Prostate gland (tissue), 2 donors: ENCODE data around the gene SGCD. TPM values are rescaled to one million over a fixed set of nuclear protein-coding genes. Genes with fewer than 3 reads are reported as not detected.

Experiments
- DNase-seq: peaks from one replicate; pipeline ENCODE4 v3.0.0-alpha.2; 2019; ENCODE audit warnings: low spot score
- H3K27ac ChIP-seq, 2 donors: fragments of 200-600 bp; sonication (generic); 2 replicates each; pipeline ENCODE4 v1.5.1; 2017 to 2019
- H3K27me3 ChIP-seq: fragments of 200-600 bp; sonication (generic); replicated peaks from 2 replicates; pipeline ENCODE4 v1.5.1; 2019; ENCODE audit not compliant: insufficient read depth
- H3K36me3 ChIP-seq, 2 donors: fragments of 200-600 bp; sonication (generic); 1 replicate in 1 of 2; 2 replicates in 1 of 2; pipeline versions ENCODE4 v1.5.1 to v1.8.1; 2017 to 2019
- H3K4me1 ChIP-seq: fragments of 200-600 bp; sonication (generic); replicated peaks from 2 replicates; pipeline ENCODE4 v1.5.1; 2019
- H3K4me3 ChIP-seq, 2 donors: fragments of 200-600 bp; sonication (generic); 2 replicates each; pipeline ENCODE4 v1.5.1; 2017 to 2019
- H3K9me3 ChIP-seq: fragments of 200-600 bp; sonication (generic); 2 replicates; pipeline ENCODE4 v1.5.1; 2017
- CTCF ChIP-seq, 4 experiments: fragments of 200-600 bp in 2 of 4; fragments of 450-650 bp in 2 of 4; sonication (generic) in 2 of 4; IDR thresholded peaks; 1 replicate in 3 of 4; 2 replicates in 1 of 4; pipeline ENCODE4 v1.5.1; 2016 to 2019; ENCODE audit warnings: antibody characterized with exemption in 4 of 4, mild to moderate bottlenecking in 2 of 4, moderate library complexity in 2 of 4
- POLR2A ChIP-seq: fragments of 450-650 bp; IDR thresholded peaks from one replicate; pipeline ENCODE4 v1.6.1; 2016; ENCODE audit warnings: antibody characterized with exemption, mild to moderate bottlenecking
- POLR2AphosphoS5 ChIP-seq: sonication (generic); formaldehyde crosslinking; IDR thresholded peaks from one replicate; pipeline ENCODE4 v1.6.1; 2017; ENCODE audit warnings: antibody characterized with exemption
- WGBS: methylation state at CpG from one replicate; pipeline ENCODE4 v1.1.5; 2018; 5-methylcytosine and 5-hydroxymethylcytosine counted together
- intact Hi-C: fragments of 100-400 bp; cut with DNase I; formaldehyde crosslinking; loops from one replicate; pipeline ENCODE4 v1.14.2; 2022
- total RNA-seq, 2 donors: library from RNA; depleted of rRNA; stranded (reverse); fragments of >200 nt; gene quantifications; one replicate each; pipeline ENCODE4 v1.1.0, GENCODE V29; 2016

Gene SGCD
- total RNA-seq, 2 donors from 2014 or later: 3.2 to 3.6 TPM

- DNase-seq: no peak
- 65% methylated on average over 5 of the region's 5 CpGs for WGBS
- Histone ChIP-seq H3K9me3 (no peaks in the 10 kb centered on the region), H3K27me3 (no peaks in the 10 kb centered on the region), H3K27ac (no peak overlapping the region), H3K36me3 (no peaks in the 10 kb centered on the region), H3K4me3 (no peak overlapping the region), H3K4me1 (no peaks in the 10 kb centered on the region)
- intact Hi-C loops: no loop called here
- TF ChIP-seq POLR2AphosphoS5: no peak
- no peak for TF ChIP-seq CTCF (IDR thresholded peaks at IDR 0.05)
- no peak for TF ChIP-seq POLR2A
Observed at GRCh38 chr5:156543348-156544145, 216.6 kb downstream of the SGCD start.

- no peak overlapping the region for H3K27ac ChIP-seq
- 83% methylated on average over 3 of the region's 3 CpGs for WGBS
- TF ChIP-seq POLR2A: no peak
- TF ChIP-seq CTCF (IDR thresholded peaks at IDR 0.05): no peak
- no peak for TF ChIP-seq POLR2AphosphoS5
- no peaks in the 10 kb centered on the region for H3K9me3 ChIP-seq
- no peaks in the 10 kb centered on the region for H3K36me3 ChIP-seq
- intact Hi-C loops: no loop called here
- DNase-seq: no peak
- no peaks in the 10 kb centered on the region for H3K27me3 ChIP-seq
- no peaks in the 10 kb centered on the region for H3K4me1 ChIP-seq
- H3K4me3 ChIP-seq: no peak overlapping the region
Observed at GRCh38 chr5:156552855-156553358, 225.9 kb downstream of the SGCD start.

GRCh38 chr5:156556666-156557406 lies 229.9 kb downstream of the SGCD start:
- intact Hi-C loops: no loop called here
- WGBS: 77% methylated on average over 1 of the region's 1 CpG
- Histone ChIP-seq H3K27me3 (no peaks in the 10 kb centered on the region), H3K36me3 (no peaks in the 10 kb centered on the region), H3K9me3 (no peaks in the 10 kb centered on the region), H3K4me1 (no peaks in the 10 kb centered on the region), H3K27ac (no peak overlapping the region), H3K4me3 (no peak overlapping the region)
- no peak for TF ChIP-seq POLR2A
- no peak for TF ChIP-seq CTCF (IDR thresholded peaks at IDR 0.05)
- TF ChIP-seq POLR2AphosphoS5: no peak
- DNase-seq: no peak

- 56% methylated on average over 2 of the region's 2 CpGs for WGBS
- no peaks in the 10 kb centered on the region for H3K4me1 ChIP-seq
- no peak for DNase-seq
Observed at GRCh38 chr5:156560002-156560401, 233.0 kb downstream of the SGCD start.

More at GRCh38 chr5:156560002-156560401, 233.0 kb downstream of the SGCD start:
- Histone ChIP-seq H3K4me3 (no peak overlapping the region), H3K9me3 (no peaks in the 10 kb centered on the region), H3K27me3 (no peaks in the 10 kb centered on the region), H3K36me3 (no peaks in the 10 kb centered on the region), H3K27ac (no peak overlapping the region)
- intact Hi-C loops: no loop called here
- no peak for TF ChIP-seq POLR2AphosphoS5
- TF ChIP-seq CTCF (IDR thresholded peaks at IDR 0.05): no peak
- TF ChIP-seq POLR2A: no peak
